Measurements from ENCODE around the gene URI1. TPM values are rescaled to one million over a fixed set of nuclear protein-coding genes. Genes with fewer than 3 reads are reported as not detected.

Gene URI1
- total RNA-seq, 1 experiment from 2014 or later, result 68.9 TPM

DNA sequence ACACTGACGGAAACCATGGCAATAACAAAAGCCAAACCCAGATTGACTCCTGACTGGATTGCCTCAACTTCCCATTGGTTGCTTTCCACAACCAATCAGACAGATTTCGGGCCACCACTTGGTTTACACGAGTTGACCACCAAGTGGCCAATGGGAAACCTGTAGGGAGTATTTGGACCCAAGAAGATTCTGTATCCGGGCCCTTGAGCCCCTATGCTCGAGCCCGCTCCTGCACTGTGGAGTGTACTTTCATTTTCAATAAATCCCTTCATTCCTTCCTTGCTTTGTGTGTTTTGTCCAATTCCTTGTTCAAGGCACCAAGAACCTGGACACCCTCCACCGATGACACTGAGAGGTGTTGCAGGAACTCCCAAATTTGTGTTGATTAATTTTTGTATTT is 24.1 kb upstream of the URI1 start:
- DNase-seq (ENCODE audit: unreplicated experiment), result no peak
- POLR2A ChIA-PET, result no interaction called here
- TF ChIP-seq, protein P1, sequence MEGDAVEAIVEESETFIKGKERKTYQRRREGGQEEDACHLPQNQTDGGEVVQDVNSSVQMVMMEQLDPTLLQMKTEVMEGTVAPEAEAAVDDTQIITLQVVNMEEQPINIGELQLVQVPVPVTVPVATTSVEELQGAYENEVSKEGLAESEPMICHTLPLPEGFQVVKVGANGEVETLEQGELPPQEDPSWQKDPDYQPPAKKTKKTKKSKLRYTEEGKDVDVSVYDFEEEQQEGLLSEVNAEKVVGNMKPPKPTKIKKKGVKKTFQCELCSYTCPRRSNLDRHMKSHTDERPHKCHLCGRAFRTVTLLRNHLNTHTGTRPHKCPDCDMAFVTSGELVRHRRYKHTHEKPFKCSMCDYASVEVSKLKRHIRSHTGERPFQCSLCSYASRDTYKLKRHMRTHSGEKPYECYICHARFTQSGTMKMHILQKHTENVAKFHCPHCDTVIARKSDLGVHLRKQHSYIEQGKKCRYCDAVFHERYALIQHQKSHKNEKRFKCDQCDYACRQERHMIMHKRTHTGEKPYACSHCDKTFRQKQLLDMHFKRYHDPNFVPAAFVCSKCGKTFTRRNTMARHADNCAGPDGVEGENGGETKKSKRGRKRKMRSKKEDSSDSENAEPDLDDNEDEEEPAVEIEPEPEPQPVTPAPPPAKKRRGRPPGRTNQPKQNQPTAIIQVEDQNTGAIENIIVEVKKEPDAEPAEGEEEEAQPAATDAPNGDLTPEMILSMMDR (IDR thresholded peaks at IDR 0.05; ENCODE audit: unreplicated experiment), result no peak
- BruUV-seq (replicated peaks), result no TSS peak
- no peaks in the 10 kb centered on the region for H3K4me1 Mint-ChIP-seq (ENCODE audit: insufficient read depth, unreplicated experiment)
- H3K27me3 Mint-ChIP-seq (ENCODE audit: insufficient read depth, unreplicated experiment), result peaks cover 8% of the 10 kb centered on the region
- no peak overlapping the region for H3K27ac Mint-ChIP-seq (ENCODE audit: low read depth, unreplicated experiment)
- CTCF ChIA-PET, result no interaction called here
- no peaks in the 10 kb centered on the region for H3K36me3 Mint-ChIP-seq (ENCODE audit: insufficient read depth, unreplicated experiment)
- H3K9me3 Mint-ChIP-seq (ENCODE audit: unreplicated experiment), result no peaks in the 10 kb centered on the region
- H3K4me3 Mint-ChIP-seq (ENCODE audit: unreplicated experiment), result no peak overlapping the region
- intact Hi-C loops (cut with micrococcal nuclease), result no loop called here

DNA sequence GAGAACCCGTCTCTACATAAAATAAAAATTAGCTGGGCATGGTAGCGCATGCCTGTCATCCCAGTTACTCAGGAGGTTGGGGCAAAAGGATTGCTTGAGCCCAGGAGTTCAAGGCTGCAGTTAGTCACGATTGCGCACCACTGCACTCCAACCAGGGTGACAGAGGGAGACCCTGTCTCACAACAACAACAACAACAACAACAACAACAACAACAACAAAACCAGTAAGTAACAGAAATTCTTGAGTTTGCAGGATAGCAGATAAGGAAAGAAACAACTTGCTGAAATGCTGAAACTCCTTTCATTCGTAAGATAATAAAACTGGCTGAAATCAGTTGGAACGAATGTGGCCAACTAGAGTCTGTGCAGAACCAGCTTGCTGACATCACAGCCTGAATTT is 23.1 kb upstream of the URI1 start:
- ChIA-PET CTCF (interaction anchor here (0.6 kb wide), 2 partner anchors 17 to 141 kb away, joined by 4 to 7 read pairs; no protein-coding TSS in a partner anchor), POLR2A (no interaction called here)
- intact Hi-C loops (cut with micrococcal nuclease), result no loop called here
- no TSS peak for BruUV-seq (replicated peaks)
- no peak overlapping the region for H3K27ac Mint-ChIP-seq (ENCODE audit: low read depth, unreplicated experiment)
- no peak for DNase-seq (ENCODE audit: unreplicated experiment)
- TF ChIP-seq, protein P1 (IDR thresholded peaks at IDR 0.05; ENCODE audit: unreplicated experiment), result no peak
- H3K4me1 Mint-ChIP-seq (ENCODE audit: insufficient read depth, unreplicated experiment), result no peaks in the 10 kb centered on the region
- H3K36me3 Mint-ChIP-seq (ENCODE audit: insufficient read depth, unreplicated experiment), result no peaks in the 10 kb centered on the region
- no peaks in the 10 kb centered on the region for H3K9me3 Mint-ChIP-seq (ENCODE audit: unreplicated experiment)
- peaks cover 8% of the 10 kb centered on the region for H3K27me3 Mint-ChIP-seq (ENCODE audit: insufficient read depth, unreplicated experiment)
- H3K4me3 Mint-ChIP-seq (ENCODE audit: unreplicated experiment), result no peak overlapping the region

DNA sequence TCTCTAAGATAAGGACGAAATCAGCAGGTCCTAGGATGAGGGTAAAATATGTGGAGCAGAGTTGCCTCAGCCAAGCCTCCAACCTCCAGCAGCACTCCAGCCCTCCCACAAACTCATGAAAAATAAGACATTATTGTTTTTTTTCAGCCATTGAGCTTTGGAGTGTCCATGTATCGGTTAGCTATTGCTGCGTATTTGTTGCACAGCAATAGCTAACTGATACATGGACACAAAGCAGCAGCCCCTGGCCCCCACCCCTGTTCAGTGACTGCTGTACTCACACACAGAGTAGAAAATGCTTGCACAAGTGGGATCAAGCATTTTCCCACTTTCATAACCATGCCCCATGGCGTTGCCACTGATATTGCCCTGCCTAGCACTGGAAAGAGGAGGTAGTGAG is 19.1 kb upstream of the URI1 start:
- ChIA-PET CTCF (interaction anchor here (0.6 to 1.2 kb wide), 4 partner anchors 18 to 90 kb away, joined by 3 to 4 read pairs (median 3); no protein-coding TSS in a partner anchor), POLR2A (no interaction called here)
- no peak for DNase-seq (ENCODE audit: unreplicated experiment)
- intact Hi-C loops (cut with micrococcal nuclease), result no loop called here
- no peaks in the 10 kb centered on the region for H3K9me3 Mint-ChIP-seq (ENCODE audit: unreplicated experiment)
- TF ChIP-seq, protein P1 (IDR thresholded peaks at IDR 0.05; ENCODE audit: unreplicated experiment), result no peak
- no peak overlapping the region for H3K27ac Mint-ChIP-seq (ENCODE audit: low read depth, unreplicated experiment)
- H3K4me3 Mint-ChIP-seq (ENCODE audit: unreplicated experiment), result no peak overlapping the region
- peaks cover 12% of the 10 kb centered on the region for H3K27me3 Mint-ChIP-seq (ENCODE audit: insufficient read depth, unreplicated experiment)
- H3K36me3 Mint-ChIP-seq (ENCODE audit: insufficient read depth, unreplicated experiment), result no peaks in the 10 kb centered on the region
- H3K4me1 Mint-ChIP-seq (ENCODE audit: insufficient read depth, unreplicated experiment), result no peaks in the 10 kb centered on the region
- BruUV-seq (replicated peaks), result no TSS peak

DNA sequence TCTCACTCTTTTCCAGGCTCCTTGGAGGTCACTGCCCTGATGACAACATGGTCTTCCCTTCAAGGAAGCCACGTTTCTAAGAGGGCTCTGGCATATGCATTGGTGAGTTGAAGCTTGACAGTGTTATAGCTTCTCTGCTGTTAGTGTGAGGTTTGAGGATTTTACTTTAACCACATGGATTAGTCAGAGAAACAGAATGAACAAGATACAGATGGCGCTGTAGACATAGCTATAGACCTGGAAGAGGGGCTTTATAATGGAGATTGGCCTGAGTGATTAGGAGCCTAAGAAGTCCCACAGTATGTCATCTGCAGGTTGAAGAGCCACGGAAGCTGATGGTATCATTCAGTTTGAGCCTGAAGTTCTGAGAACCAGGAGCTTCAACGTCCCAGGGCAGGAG is 18.4 kb upstream of the URI1 start:
- TF ChIP-seq, protein P1 (IDR thresholded peaks at IDR 0.05; ENCODE audit: unreplicated experiment), result no peak
- H3K27me3 Mint-ChIP-seq (ENCODE audit: insufficient read depth, unreplicated experiment), result peaks cover 12% of the 10 kb centered on the region
- H3K4me1 Mint-ChIP-seq (ENCODE audit: insufficient read depth, unreplicated experiment), result no peaks in the 10 kb centered on the region
- POLR2A ChIA-PET, result no interaction called here
- H3K36me3 Mint-ChIP-seq (ENCODE audit: insufficient read depth, unreplicated experiment), result no peaks in the 10 kb centered on the region
- intact Hi-C loops (cut with micrococcal nuclease), result no loop called here
- H3K4me3 Mint-ChIP-seq (ENCODE audit: unreplicated experiment), result no peak overlapping the region
- BruUV-seq (replicated peaks), result no TSS peak
- CTCF ChIA-PET, result interaction anchor here (0.6 to 1.2 kb wide), 2 partner anchors 49 to 89 kb away, joined by 3 read pairs; no protein-coding TSS in a partner anchor
- DNase-seq (ENCODE audit: unreplicated experiment), result no peak
- no peak overlapping the region for H3K27ac Mint-ChIP-seq (ENCODE audit: low read depth, unreplicated experiment)
- H3K9me3 Mint-ChIP-seq (ENCODE audit: unreplicated experiment), result no peaks in the 10 kb centered on the region
